SK-N-SH (cell line): ENCODE measurements around the gene TNFRSF14. TPM values are rescaled to one million over a fixed set of nuclear protein-coding genes. Genes with fewer than 3 reads are reported as not detected.
"Not testable (repeated sequence)": the region's sequence is repeated elsewhere in the genome, so short reads cannot be mapped to it uniquely, and the experiment has no call there.

Source experiments
- CTCF ChIA-PET: fragments of 300-600, 350-600 bp; formaldehyde crosslinking; extraction: SDS; loops from one replicate; lab custom pipeline; 2021; lab: Yijun Ruan, JAX
- POLR2A ChIA-PET: fragments of 350-600 bp; sonication (Branson Sonifier 250); formaldehyde crosslinking; extraction: SDS; loops from one replicate; lab custom pipeline; 2020; ENCODE audit warnings: antibody characterized with exemption, inconsistent platforms; lab: Yijun Ruan, JAX
- DNase-seq: peaks from one replicate; pipeline ENCODE4 v3.0.0; 2012
- H2AFZ ChIP-seq: fragments of 200-600 bp; sonication (generic); 2 replicates; pipeline ENCODE4 v1.8.1; 2016; ENCODE audit warnings: antibody characterized with exemption, mild to moderate bottlenecking, low read depth
- H3F3A ChIP-seq: fragments of 200-600 bp; sonication (generic); replicated peaks from 2 replicates; pipeline ENCODE3; 2016; ENCODE audit warnings: antibody characterized with exemption, mild to moderate bottlenecking; ENCODE audit not compliant: insufficient read depth
- H3K27ac ChIP-seq, 2 experiments: fragments of 200-500 bp in 1 of 2; fragments of 200-600 bp in 1 of 2; sonication (Bioruptor generic) in 1 of 2; sonication (generic), shearing (Covaris generic) in 1 of 2; 2 replicates each; pipeline versions ENCODE4 v1.5.1 to v1.6.1; 2014 to 2016; ENCODE audit warnings: low read depth in 2 of 2, inconsistent platforms in 1 of 2, low read length in 1 of 2, mild to moderate bottlenecking in 1 of 2, mixed read lengths in 1 of 2
- H3K27me3 ChIP-seq: fragments of 200-600 bp; sonication (generic), shearing (Covaris generic); 2 replicates; pipeline ENCODE4 v1.6.1; 2016; ENCODE audit warnings: mixed run types; ENCODE audit not compliant: insufficient read depth
- H3K36me3 ChIP-seq, 2 experiments: fragments of 200-500 bp in 1 of 2; fragments of 200-600 bp in 1 of 2; sonication (Bioruptor generic) in 1 of 2; sonication (generic) in 1 of 2; replicated peaks in 1 of 2; 2 replicates each; pipeline versions ENCODE3 to v1.5.1; 2014 to 2016; ENCODE audit warnings: low read length in 1 of 2, mild to moderate bottlenecking in 1 of 2; ENCODE audit not compliant: insufficient read depth in 2 of 2, control insufficient read depth in 1 of 2
- H3K4me1 ChIP-seq, 2 experiments: fragments of 200-500 bp in 1 of 2; fragments of 200-600 bp in 1 of 2; sonication (Bioruptor generic) in 1 of 2; sonication (generic), shearing (Covaris generic) in 1 of 2; 2 replicates each; pipeline versions ENCODE4 v1.5.1 to v1.6.1; 2014 to 2016; ENCODE audit warnings: low read depth in 1 of 2, low read length in 1 of 2, mixed run types in 1 of 2; ENCODE audit not compliant: insufficient read depth in 2 of 2, control insufficient read depth in 1 of 2
- H3K4me2 ChIP-seq: fragments of 200-600 bp; sonication (generic), shearing (Covaris generic); 2 replicates; pipeline ENCODE4 v1.6.1; 2017; ENCODE audit warnings: mixed run types
- H3K4me3 ChIP-seq, 2 experiments: fragments of 200-500 bp in 1 of 2; fragments of 200-600 bp in 1 of 2; sonication (Bioruptor generic) in 1 of 2; sonication (generic), shearing (Covaris generic) in 1 of 2; 2 replicates each; pipeline versions ENCODE4 v1.5.1 to v1.8.1; 2014 to 2016; ENCODE audit warnings: low read depth in 2 of 2, inconsistent platforms in 1 of 2, low read length in 1 of 2, mild to moderate bottlenecking in 1 of 2, mixed read lengths in 1 of 2, moderate library complexity in 1 of 2
- H3K79me2 ChIP-seq: fragments of 200-600 bp; sonication (generic); 2 replicates; pipeline ENCODE4 v1.8.1; 2017; ENCODE audit warnings: mild to moderate bottlenecking; ENCODE audit not compliant: insufficient read depth
- H3K9ac ChIP-seq: fragments of 200-600 bp; sonication (generic); 2 replicates; pipeline ENCODE4 v1.6.1; 2017; ENCODE audit warnings: mixed run types
- H3K9me2 ChIP-seq: fragments of 200-600 bp; sonication (generic); 2 replicates; pipeline ENCODE4 v1.6.1; 2017; ENCODE audit warnings: mixed run types
- H3K9me3 ChIP-seq: fragments of 200-600 bp; sonication (generic); 2 replicates; pipeline ENCODE4 v1.6.1; 2017; ENCODE audit warnings: mixed run types, mild to moderate bottlenecking, moderate library complexity
- H4K20me1 ChIP-seq: fragments of 200-600 bp; sonication (generic); 2 replicates; pipeline ENCODE4 v1.6.1; 2017; ENCODE audit warnings: mild to moderate bottlenecking, mixed run types; ENCODE audit not compliant: insufficient read depth
- ELF1 ChIP-seq: IDR thresholded peaks from 2 replicates; pipeline ENCODE4 v1.4.0; 2012
- EP300 ChIP-seq, 2 experiments: IDR thresholded peaks; 2 replicates each; pipeline versions ENCODE4 v1.4.0 to v1.6.1; 2012; ENCODE audit warnings: borderline replicate concordance in 1 of 2, low read depth in 1 of 2, low read length in 1 of 2
- FOXJ3 ChIP-seq: sonication (generic); formaldehyde crosslinking; IDR thresholded peaks from 2 replicates; pipeline ENCODE4 v1.5.1; 2020; ENCODE audit warnings: mild to moderate bottlenecking, missing genetic modification reagents
- FOXM1 ChIP-seq: IDR thresholded peaks from 2 replicates; pipeline ENCODE4 v1.4.0; 2012; ENCODE audit warnings: low read depth, mild to moderate bottlenecking
- RAD21 ChIP-seq: IDR thresholded peaks from 2 replicates; pipeline ENCODE4 v1.6.1; 2012; ENCODE audit warnings: mild to moderate bottlenecking, low read length
- RXRA ChIP-seq: IDR thresholded peaks from 2 replicates; pipeline ENCODE4 v1.4.0; 2012; ENCODE audit warnings: low read depth, mild to moderate bottlenecking, borderline replicate concordance
- TCF12 ChIP-seq: IDR thresholded peaks from 2 replicates; pipeline ENCODE4 v1.4.0; 2012
- WGBS: methylation state at CpG from one replicate; pipeline ENCODE4 v1.1.6; 2017; ENCODE audit warnings: low lambda C conversion rate; 5-methylcytosine and 5-hydroxymethylcytosine counted together
- polyA plus RNA-seq, 3 experiments: library from polyadenylated mRNA; depleted of rRNA; stranded (reverse); fragments of >200 nt; gene quantifications; 2 replicates each; pipeline ENCODE4 v1.2.3, GENCODE V29; 2012
- TF ChIP-seq, protein P1 (sequence below): fragments of 150-350 bp; IDR thresholded peaks from 2 replicates; pipeline ENCODE4 v1.6.1; 2017; ENCODE audit warnings: antibody characterized with exemption, low read length, low read depth, borderline replicate concordance
- TF ChIP-seq, protein P2 (sequence below): fragments of 150-350 bp; IDR thresholded peaks from 2 replicates; pipeline ENCODE4 v1.6.1; 2016; ENCODE audit warnings: mild to moderate bottlenecking, low read depth, low read length
- TF ChIP-seq, protein P3 (sequence below): IDR thresholded peaks from 2 replicates; pipeline ENCODE4; 2012

TNFRSF14 gene
- polyA plus RNA-seq, 1 of the 3 experiments (the other 2 are of a cell fraction) = 0.28 TPM

DNA sequence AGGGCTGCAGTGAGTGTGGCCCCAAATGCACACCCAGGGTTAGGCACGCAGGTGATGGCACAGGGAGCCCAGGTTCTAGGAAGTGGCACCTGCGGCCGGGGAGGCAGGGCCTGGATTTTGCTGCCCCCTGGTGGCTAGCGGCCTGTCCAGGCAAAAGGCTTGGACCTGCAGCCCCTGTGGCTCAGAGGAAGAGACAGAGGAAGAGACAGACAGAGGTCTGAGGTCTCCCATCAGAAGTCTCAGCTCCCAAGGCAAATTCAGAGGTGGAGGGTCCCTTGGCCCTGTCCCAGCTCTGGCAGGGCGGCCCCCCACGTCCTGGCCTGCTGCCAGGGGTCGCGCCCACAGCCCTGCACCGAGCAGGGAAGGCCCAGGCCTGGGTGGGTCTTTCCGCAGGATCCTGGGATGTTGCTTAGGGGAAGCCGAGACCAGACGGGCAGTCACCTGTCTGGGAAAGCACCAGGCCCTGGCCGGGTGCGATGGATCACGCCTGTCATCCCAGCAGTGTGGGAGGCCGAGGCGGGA is 8.0 kb upstream of the TNFRSF14 start (continued):
- TF ChIP-seq, protein P1, sequence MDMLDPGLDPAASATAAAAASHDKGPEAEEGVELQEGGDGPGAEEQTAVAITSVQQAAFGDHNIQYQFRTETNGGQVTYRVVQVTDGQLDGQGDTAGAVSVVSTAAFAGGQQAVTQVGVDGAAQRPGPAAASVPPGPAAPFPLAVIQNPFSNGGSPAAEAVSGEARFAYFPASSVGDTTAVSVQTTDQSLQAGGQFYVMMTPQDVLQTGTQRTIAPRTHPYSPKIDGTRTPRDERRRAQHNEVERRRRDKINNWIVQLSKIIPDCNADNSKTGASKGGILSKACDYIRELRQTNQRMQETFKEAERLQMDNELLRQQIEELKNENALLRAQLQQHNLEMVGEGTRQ = no peak
- TF ChIP-seq FOXJ3 (CRISPR knock-in tag) = no peak
- TF ChIP-seq, protein P2, sequence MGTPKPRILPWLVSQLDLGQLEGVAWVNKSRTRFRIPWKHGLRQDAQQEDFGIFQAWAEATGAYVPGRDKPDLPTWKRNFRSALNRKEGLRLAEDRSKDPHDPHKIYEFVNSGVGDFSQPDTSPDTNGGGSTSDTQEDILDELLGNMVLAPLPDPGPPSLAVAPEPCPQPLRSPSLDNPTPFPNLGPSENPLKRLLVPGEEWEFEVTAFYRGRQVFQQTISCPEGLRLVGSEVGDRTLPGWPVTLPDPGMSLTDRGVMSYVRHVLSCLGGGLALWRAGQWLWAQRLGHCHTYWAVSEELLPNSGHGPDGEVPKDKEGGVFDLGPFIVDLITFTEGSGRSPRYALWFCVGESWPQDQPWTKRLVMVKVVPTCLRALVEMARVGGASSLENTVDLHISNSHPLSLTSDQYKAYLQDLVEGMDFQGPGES = no peak
- TF ChIP-seq EP300 (IDR thresholded peaks at IDR 0.05; ENCODE audit: borderline replicate concordance in 1 of 2, low read depth in 1 of 2, low read length in 1 of 2) = no peak
- TF ChIP-seq FOXM1 = no peak
- TF ChIP-seq, protein P3, sequence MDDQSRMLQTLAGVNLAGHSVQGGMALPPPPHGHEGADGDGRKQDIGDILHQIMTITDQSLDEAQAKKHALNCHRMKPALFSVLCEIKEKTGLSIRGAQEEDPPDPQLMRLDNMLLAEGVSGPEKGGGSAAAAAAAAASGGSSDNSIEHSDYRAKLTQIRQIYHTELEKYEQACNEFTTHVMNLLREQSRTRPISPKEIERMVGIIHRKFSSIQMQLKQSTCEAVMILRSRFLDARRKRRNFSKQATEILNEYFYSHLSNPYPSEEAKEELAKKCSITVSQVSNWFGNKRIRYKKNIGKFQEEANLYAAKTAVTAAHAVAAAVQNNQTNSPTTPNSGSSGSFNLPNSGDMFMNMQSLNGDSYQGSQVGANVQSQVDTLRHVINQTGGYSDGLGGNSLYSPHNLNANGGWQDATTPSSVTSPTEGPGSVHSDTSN = no peak
- TF ChIP-seq ELF1 = 0 out of 2 replicates have a peak, but pooled peaks have one; percentile 10
- TF ChIP-seq RXRA = no peak
- TF ChIP-seq RAD21 = peak; percentile 93
- no peak for TF ChIP-seq TCF12

DNA sequence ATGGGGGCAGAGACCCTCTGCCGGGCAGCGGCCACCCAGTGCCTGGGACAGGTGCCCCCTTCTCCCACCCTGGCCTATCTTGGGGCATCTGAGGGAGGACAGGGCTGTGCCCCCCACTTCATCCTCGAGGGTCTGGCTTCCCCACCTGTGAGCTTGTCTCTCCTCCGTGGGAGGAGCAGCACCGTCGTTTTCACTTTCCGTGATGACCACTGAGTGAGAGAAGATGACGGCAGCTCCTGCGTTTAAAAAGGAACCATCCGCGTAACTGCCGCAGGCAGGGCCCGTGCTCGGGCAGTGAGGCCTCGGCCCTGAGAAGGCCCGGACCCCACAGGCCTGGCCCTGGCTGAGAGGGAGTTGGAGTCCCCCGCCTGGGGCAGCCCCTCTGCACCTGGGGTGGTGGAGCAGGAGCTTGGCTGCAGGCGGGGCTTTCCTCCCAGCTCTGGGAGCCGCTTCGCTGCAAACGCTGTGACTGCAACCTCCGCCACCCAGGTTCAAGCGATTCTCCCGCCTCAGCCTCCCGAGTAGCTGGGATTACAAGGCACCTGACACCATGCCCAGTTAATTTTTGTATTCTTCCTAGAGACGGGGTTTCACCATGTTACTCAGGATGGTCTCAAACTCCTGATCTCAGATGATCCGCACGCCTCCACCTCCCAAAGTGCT is 6.7 kb upstream of the TNFRSF14 start:
- peaks cover 0 to 28% of the 10 kb centered on the region in 2 experiments; a peak in 1 of 4 replicates for H3K4me1 ChIP-seq
- H3K4me2 ChIP-seq, DNase-seq, H2AFZ ChIP-seq, H3K27ac ChIP-seq, POLR2A ChIA-PET, H3K9ac ChIP-seq, H3K9me2 ChIP-seq, H3K27me3 ChIP-seq, H3F3A ChIP-seq, H4K20me1 ChIP-seq, H3K9me3 ChIP-seq, H3K4me3 ChIP-seq, H3K79me2 ChIP-seq, H3K36me3 ChIP-seq: not testable (repeated sequence)
- CTCF ChIA-PET = interaction anchor here (1.3 to 5.1 kb wide), 4 partner anchors 22 to 133 kb away, joined by 3 to 53 read pairs (median 34); no protein-coding TSS in a partner anchor
- 86% methylated on average over 16 of the region's 28 CpGs for WGBS

DNA sequence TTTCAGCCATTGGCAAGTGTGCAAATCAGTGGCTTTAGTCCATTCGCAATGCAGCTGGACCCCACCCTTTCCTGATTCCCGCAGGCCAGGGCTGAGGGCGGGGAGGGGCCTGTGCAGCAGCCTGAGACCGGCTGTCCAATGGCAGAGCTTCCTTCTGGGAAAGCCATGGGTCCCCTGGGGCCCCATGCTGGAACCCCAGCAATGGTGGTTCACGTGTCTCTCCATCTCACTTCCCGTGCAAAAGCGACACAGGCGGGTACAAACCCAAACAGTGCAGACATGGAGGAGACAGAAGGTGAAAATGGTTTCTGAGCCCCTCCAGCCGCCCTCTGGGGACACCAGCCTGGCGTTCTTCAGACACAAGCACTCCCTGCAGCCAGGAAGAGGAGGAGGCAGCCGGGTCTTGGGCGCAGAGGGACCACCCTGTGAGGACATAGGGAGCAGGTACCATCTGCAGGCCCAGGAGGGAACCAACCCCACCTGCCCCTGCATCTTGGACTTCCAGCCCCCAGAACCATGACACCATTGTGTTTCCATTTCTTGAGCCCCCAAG is 5.8 kb upstream of the TNFRSF14 start:
- H2AFZ ChIP-seq, H3K27me3 ChIP-seq, POLR2A ChIA-PET, H3K4me2 ChIP-seq, H3K9me3 ChIP-seq, H3K9me2 ChIP-seq, H3K36me3 ChIP-seq, H3K9ac ChIP-seq, H3K27ac ChIP-seq, H3K79me2 ChIP-seq, H3K4me3 ChIP-seq, DNase-seq, H4K20me1 ChIP-seq, H3F3A ChIP-seq: not testable (repeated sequence)
- CTCF ChIA-PET = interaction anchor here (5.1 kb wide), 1 partner anchor 90 kb away, joined by 53 read pairs; no protein-coding TSS in a partner anchor
- peaks cover 0 to 20% of the 10 kb centered on the region in 2 experiments; a peak in 1 of 4 replicates for H3K4me1 ChIP-seq
- WGBS = no CpG with 5 or more reads among the region's 12 CpGs

DNA sequence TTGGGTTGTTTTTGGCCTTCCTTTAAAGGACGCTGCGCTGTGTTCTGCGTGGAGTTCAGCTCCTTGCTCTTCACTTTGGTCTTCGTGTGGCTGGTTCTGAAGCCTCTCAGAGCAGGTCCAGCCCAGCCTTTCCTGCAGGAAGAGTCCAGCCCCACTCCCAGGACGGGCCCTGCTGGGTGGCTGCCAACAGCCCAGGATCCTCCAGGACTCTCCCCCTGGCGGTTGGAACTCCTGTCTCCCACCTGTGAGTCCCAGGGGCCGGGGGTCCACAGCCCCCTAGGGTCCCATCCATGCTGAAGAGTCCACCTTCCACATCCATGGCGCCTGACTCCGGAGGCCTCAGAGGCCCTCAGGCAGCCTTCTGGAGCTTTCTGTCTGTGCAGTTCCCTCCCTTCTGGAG is 4.6 kb upstream of the TNFRSF14 start:
- H2AFZ ChIP-seq, H3K9ac ChIP-seq, H4K20me1 ChIP-seq, H3K36me3 ChIP-seq, H3K27ac ChIP-seq, H3K79me2 ChIP-seq, H3K27me3 ChIP-seq, H3K9me2 ChIP-seq, H3K4me3 ChIP-seq, DNase-seq, H3F3A ChIP-seq, H3K4me2 ChIP-seq, POLR2A ChIA-PET, H3K9me3 ChIP-seq: not testable (repeated sequence)
- 70% methylated on average over 5 of the region's 9 CpGs for WGBS
- H3K4me1 ChIP-seq = peaks cover 0 to 15% of the 10 kb centered on the region in 2 experiments; a peak in 1 of 4 replicates
- CTCF ChIA-PET = interaction anchor here (1.0 to 1.3 kb wide), 2 partner anchors 91 to 137 kb away, joined by 4 to 5 read pairs; no protein-coding TSS in a partner anchor
